Activated CD4-positive, alpha-beta T cell treated with anti-CD3 and anti-CD28 coated beads, Interleukin-2, amount 10 ng/mL, durations not matched to agents 7 days and 5 days (primary cell): ENCODE results near the gene CRYL1. TPM values are rescaled to one million over a fixed set of nuclear protein-coding genes. Genes with fewer than 3 reads are reported as not detected.

Experiments
- CTCF ChIA-PET: fragments of 350-600 bp; sonication (Branson Sonifier 250); formaldehyde crosslinking; loops from one replicate; lab custom pipeline; 2021; ENCODE audit warnings: antibody characterized with exemption; lab: Charles Lee
- POLR2A ChIA-PET: fragments of 350-600 bp; sonication (Branson Sonifier 250); formaldehyde crosslinking; loops from one replicate; lab custom pipeline; 2021; ENCODE audit warnings: antibody characterized with exemption; lab: Charles Lee
- DNase-seq: peaks from one replicate; pipeline ENCODE4 v3.0.0-alpha.2; 2020
- H3K27ac Mint-ChIP-seq: one replicate; pipeline ENCODE4 v1.8.0; 2021; ENCODE audit warnings: mild to moderate bottlenecking, moderate library complexity, mixed read lengths
- H3K27me3 Mint-ChIP-seq: one replicate; pipeline ENCODE4 v1.8.0; 2021; ENCODE audit warnings: mixed read lengths
- H3K36me3 Mint-ChIP-seq: one replicate; pipeline ENCODE4 v1.8.0; 2021; ENCODE audit warnings: low read depth, mixed read lengths
- H3K4me1 Mint-ChIP-seq: one replicate; pipeline ENCODE4 v1.8.0; 2021; ENCODE audit warnings: mixed read lengths
- H3K4me3 Mint-ChIP-seq: one replicate; pipeline ENCODE4 v1.8.0; 2021; ENCODE audit warnings: mild to moderate bottlenecking, moderate library complexity, mixed read lengths
- H3K9me3 Mint-ChIP-seq: one replicate; pipeline ENCODE4 v1.8.0; 2021; ENCODE audit warnings: mixed read lengths
- total RNA-seq, 2 experiments: library from RNA; stranded (reverse); gene quantifications; one replicate each; pipeline ENCODE4 v1.2.3, GENCODE V29; 2021

CRYL1 gene
- total RNA-seq, 2 experiments from 2014 or later, result 10.5 to 11.7 TPM

GRCh38 chr13:20394506-20394905 lies 131.2 kb downstream of the CRYL1 start:
- POLR2A ChIA-PET, result no interaction called here
- Mint-ChIP-seq H3K27ac (no peak overlapping the region), H3K4me3 (no peak overlapping the region), H3K27me3 (no peaks in the 10 kb centered on the region), H3K36me3 (no peaks in the 10 kb centered on the region), H3K9me3 (no peaks in the 10 kb centered on the region), H3K4me1 (no peaks in the 10 kb centered on the region)
- CTCF ChIA-PET, result no interaction called here
- no peak for DNase-seq

GRCh38 chr13:20394169-20394501 lies 131.5 kb downstream of the CRYL1 start:
- Mint-ChIP-seq H3K4me3 (no peak overlapping the region), H3K27ac (no peak overlapping the region), H3K36me3 (no peaks in the 10 kb centered on the region), H3K4me1 (no peaks in the 10 kb centered on the region), H3K9me3 (no peaks in the 10 kb centered on the region), H3K27me3 (no peaks in the 10 kb centered on the region)
- CTCF ChIA-PET, result no interaction called here
- POLR2A ChIA-PET, result no interaction called here
- DNase-seq, result no peak

- no peaks in the 10 kb centered on the region for H3K36me3 Mint-ChIP-seq
- no peak for DNase-seq
- H3K9me3 Mint-ChIP-seq, result no peaks in the 10 kb centered on the region
- H3K27ac Mint-ChIP-seq, result no peak overlapping the region
- no peak overlapping the region for H3K4me3 Mint-ChIP-seq
- ChIA-PET CTCF (no interaction called here), POLR2A (no interaction called here)
- H3K27me3 Mint-ChIP-seq, result no peaks in the 10 kb centered on the region
- peaks cover 3% of the 10 kb centered on the region for H3K4me1 Mint-ChIP-seq
Measured at GRCh38 chr13:20393273-20394168, 132.1 kb downstream of the CRYL1 start.

- no peak for DNase-seq
- H3K4me3 Mint-ChIP-seq, result no peak overlapping the region
- H3K4me1 Mint-ChIP-seq, result peaks cover 13% of the 10 kb centered on the region
- H3K27me3 Mint-ChIP-seq, result no peaks in the 10 kb centered on the region
- POLR2A ChIA-PET, result no interaction called here
- no peaks in the 10 kb centered on the region for H3K36me3 Mint-ChIP-seq
- no peaks in the 10 kb centered on the region for H3K9me3 Mint-ChIP-seq
- CTCF ChIA-PET, result no interaction called here
- H3K27ac Mint-ChIP-seq, result no peak overlapping the region
Measured at GRCh38 chr13:20392530-20392929, 133.1 kb downstream of the CRYL1 start.

GRCh38 chr13:20391597-20392452 lies 133.8 kb downstream of the CRYL1 start:
- Mint-ChIP-seq H3K27ac (no peak overlapping the region), H3K9me3 (no peaks in the 10 kb centered on the region), H3K27me3 (no peaks in the 10 kb centered on the region), H3K4me1 (peaks cover 18% of the 10 kb centered on the region), H3K4me3 (no peak overlapping the region), H3K36me3 (no peaks in the 10 kb centered on the region)
- POLR2A ChIA-PET, result no interaction called here
- DNase-seq, result no peak
- CTCF ChIA-PET, result no interaction called here

GRCh38 chr13:20390526-20391175 lies 135.0 kb downstream of the CRYL1 start:
- POLR2A ChIA-PET, result no interaction called here
- no peak overlapping the region for H3K27ac Mint-ChIP-seq
- H3K4me1 Mint-ChIP-seq, result peaks cover 18% of the 10 kb centered on the region
- no peaks in the 10 kb centered on the region for H3K36me3 Mint-ChIP-seq
- H3K9me3 Mint-ChIP-seq, result peaks cover 2% of the 10 kb centered on the region
- no peaks in the 10 kb centered on the region for H3K27me3 Mint-ChIP-seq
- no peak overlapping the region for H3K4me3 Mint-ChIP-seq
- no peak for DNase-seq
- CTCF ChIA-PET, result no interaction called here

- no peaks in the 10 kb centered on the region for H3K27me3 Mint-ChIP-seq
- no peak for DNase-seq
- no peak overlapping the region for H3K27ac Mint-ChIP-seq
- peaks cover 2% of the 10 kb centered on the region for H3K9me3 Mint-ChIP-seq
- H3K4me1 Mint-ChIP-seq, result peaks cover 18% of the 10 kb centered on the region
- no peaks in the 10 kb centered on the region for H3K36me3 Mint-ChIP-seq
- ChIA-PET POLR2A (no interaction called here), CTCF (interaction anchor here (0.7 to 1.0 kb wide), 2 partner anchors 8 to 51 kb away, joined by 3 to 4 read pairs; no protein-coding TSS in a partner anchor)
- H3K4me3 Mint-ChIP-seq, result no peak overlapping the region
Measured at GRCh38 chr13:20389696-20390525, 135.7 kb downstream of the CRYL1 start.

- POLR2A ChIA-PET, result no interaction called here
- Mint-ChIP-seq H3K4me3 (no peak overlapping the region), H3K9me3 (peaks cover 2% of the 10 kb centered on the region), H3K27ac (peak overlapping the region; percentile 78), H3K36me3 (no peaks in the 10 kb centered on the region), H3K27me3 (peaks cover 4% of the 10 kb centered on the region), H3K4me1 (peaks cover 18% of the 10 kb centered on the region)
- CTCF ChIA-PET, result no interaction called here
- DNase-seq, result no peak
Measured at GRCh38 chr13:20388184-20388583, 137.5 kb downstream of the CRYL1 start.

GRCh38 chr13:20387441-20387971 lies 138.2 kb downstream of the CRYL1 start:
- DNase-seq, result no peak
- Mint-ChIP-seq H3K4me1 (peaks cover 18% of the 10 kb centered on the region), H3K9me3 (peaks cover 2% of the 10 kb centered on the region), H3K4me3 (no peak overlapping the region), H3K27ac (peak overlapping the region; percentile 78), H3K27me3 (peaks cover 4% of the 10 kb centered on the region), H3K36me3 (no peaks in the 10 kb centered on the region)
- ChIA-PET CTCF (no interaction called here), POLR2A (no interaction called here)

- Mint-ChIP-seq H3K9me3 (peaks cover 2% of the 10 kb centered on the region), H3K4me1 (peaks cover 18% of the 10 kb centered on the region), H3K27ac (no peak overlapping the region), H3K36me3 (no peaks in the 10 kb centered on the region), H3K4me3 (no peak overlapping the region), H3K27me3 (peaks cover 4% of the 10 kb centered on the region)
- POLR2A ChIA-PET, result no interaction called here
- CTCF ChIA-PET, result interaction anchor here (1.0 kb wide), 1 partner anchor 25 kb away, joined by 3 read pairs; no protein-coding TSS in a partner anchor
- DNase-seq, result no peak
Measured at GRCh38 chr13:20387006-20387405, 138.7 kb downstream of the CRYL1 start.

GRCh38 chr13:20383058-20383457 lies 142.6 kb downstream of the CRYL1 start:
- peaks cover 4% of the 10 kb centered on the region for H3K27me3 Mint-ChIP-seq
- ChIA-PET POLR2A (no interaction called here), CTCF (interaction anchor here (0.6 to 1.3 kb wide), 2 partner anchors 35 to 405 kb away, joined by 3 to 4 read pairs; no protein-coding TSS in a partner anchor)
- no peak for DNase-seq
- no peak overlapping the region for H3K4me3 Mint-ChIP-seq
- peaks cover 10% of the 10 kb centered on the region for H3K4me1 Mint-ChIP-seq
- no peaks in the 10 kb centered on the region for H3K36me3 Mint-ChIP-seq
- peaks cover 2% of the 10 kb centered on the region for H3K9me3 Mint-ChIP-seq
- H3K27ac Mint-ChIP-seq, result no peak overlapping the region

GRCh38 chr13:20381401-20381800 lies 144.3 kb downstream of the CRYL1 start:
- H3K4me3 Mint-ChIP-seq, result no peak overlapping the region
- no peaks in the 10 kb centered on the region for H3K36me3 Mint-ChIP-seq
- ChIA-PET CTCF (interaction anchor here (0.6 to 1.3 kb wide), 2 partner anchors 23 to 698 kb away, joined by 3 read pairs; no protein-coding TSS in a partner anchor), POLR2A (no interaction called here)
- no peaks in the 10 kb centered on the region for H3K9me3 Mint-ChIP-seq
- no peaks in the 10 kb centered on the region for H3K4me1 Mint-ChIP-seq
- no peak for DNase-seq
- H3K27me3 Mint-ChIP-seq, result peaks cover 4% of the 10 kb centered on the region
- H3K27ac Mint-ChIP-seq, result no peak overlapping the region
